HCT116 (cell line): ENCODE measurements around the gene TBC1D3G. TPM values are rescaled to one million over a fixed set of nuclear protein-coding genes. Genes with fewer than 3 reads are reported as not detected.
"Not testable (repeated sequence)": the region's sequence is repeated elsewhere in the genome, so short reads cannot be mapped to it uniquely, and the experiment has no call there.

Experiments
- ATAC-seq: fragments of 200-7000 bp; cut with Tn5 transposase; 2 replicates; pipeline ENCODE4 v1.9.1; 2020; ENCODE audit warnings: mild to moderate bottlenecking, moderate library complexity
- BruUV-seq: library from RNA; stranded (reverse); fragments of 400-500 nt; replicated peaks from 2 replicates; lab custom pipeline; 2021; lab: Mats Ljungman, UMichigan
- CTCF ChIA-PET: fragments of 300-600 bp; sonication (Branson Sonifier 250); formaldehyde crosslinking; loops from one replicate; lab custom pipeline; 2021; ENCODE audit warnings: antibody characterized with exemption; lab: Charles Lee
- POLR2A ChIA-PET: fragments of 300-600, 350-600 bp; sonication (Branson Sonifier 250); formaldehyde crosslinking; loops from one replicate; lab custom pipeline; 2021; ENCODE audit warnings: antibody characterized with exemption; lab: Charles Lee
- RAD21 ChIA-PET, 2 experiments: fragments of 300-600 bp; sonication (Branson Sonifier 250); formaldehyde crosslinking; loops; one replicate each; lab custom pipeline; 2023; ENCODE audit warnings: low total read pairs in 2 of 2; ENCODE audit not compliant: uncharacterized antibody in 2 of 2, unreplicated experiment in 2 of 2, low non-redundant PET in 1 of 2; lab: Charles Lee
- DNase-seq: peaks from one replicate; pipeline ENCODE4 v3.0.0-alpha.2; 2010; ENCODE audit warnings: low read depth, low spot score
- H2AFZ ChIP-seq: fragments of 200-600 bp; shearing (Covaris generic), sonication (generic); 2 replicates; pipeline ENCODE4 v1.6.1; 2017; ENCODE audit warnings: low read depth, mixed run types, mixed read lengths, antibody characterized with exemption, low read length; ENCODE audit not compliant: poor library complexity, severe bottlenecking
- H3K27ac ChIP-seq: 2 replicates; pipeline ENCODE4 v1.5.1; 2012; ENCODE audit warnings: low read depth, low read length
- H3K27me3 ChIP-seq: fragments of 200-600 bp; sonication (generic); 2 replicates; pipeline ENCODE4 v1.6.1; 2016; ENCODE audit warnings: mixed run types, low read length, mixed read lengths; ENCODE audit not compliant: insufficient read depth
- H3K36me3 ChIP-seq, 2 experiments: fragments of 200-500 bp in 1 of 2; fragments of 200-600 bp in 1 of 2; sonication (Bioruptor generic) in 1 of 2; sonication (generic) in 1 of 2; 2 replicates each; pipeline versions ENCODE4 v1.5.1 to v1.6.1; 2014 to 2016; ENCODE audit warnings: low read length in 2 of 2, inconsistent platforms in 1 of 2, mixed read lengths in 1 of 2, mixed run types in 1 of 2; ENCODE audit not compliant: insufficient read depth in 2 of 2, control insufficient read depth in 1 of 2
- H3K4me1 ChIP-seq, 2 experiments: fragments of 200-600 bp in 1 of 2; sonication (generic) in 1 of 2; 2 replicates each; pipeline versions ENCODE4 v1.5.1 to v1.6.1; 2012 to 2017; ENCODE audit warnings: low read length in 2 of 2, inconsistent platforms in 1 of 2, mild to moderate bottlenecking in 1 of 2, mixed read lengths in 1 of 2, mixed run types in 1 of 2, moderate library complexity in 1 of 2; ENCODE audit not compliant: insufficient read depth in 2 of 2, control insufficient read depth in 1 of 2
- H3K4me2 ChIP-seq: fragments of 200-600 bp; sonication (generic); 2 replicates; pipeline ENCODE4 v1.6.1; 2017; ENCODE audit warnings: mixed run types, low read length, mixed read lengths
- H3K4me3 ChIP-seq, 2 experiments: fragments of 200-600 bp in 1 of 2; sonication (generic) in 1 of 2; replicated peaks in 1 of 2; 2 replicates each; pipeline ENCODE4 v1.5.1; 2011 to 2016; ENCODE audit warnings: low read length in 2 of 2, control low read depth in 1 of 2, low read depth in 1 of 2, mild to moderate bottlenecking in 1 of 2, mixed read lengths in 1 of 2, mixed run types in 1 of 2
- H3K79me2 ChIP-seq: fragments of 200-600 bp; sonication (generic); 2 replicates; pipeline ENCODE4 v1.6.1; 2017; ENCODE audit warnings: mild to moderate bottlenecking, mixed run types, low read length, moderate library complexity, mixed read lengths; ENCODE audit not compliant: insufficient read depth
- H3K9ac ChIP-seq: fragments of 200-600 bp; sonication (generic); 2 replicates; pipeline ENCODE4 v1.6.1; 2016; ENCODE audit warnings: low read length, mixed read lengths
- H3K9me2 ChIP-seq: fragments of 200-600 bp; sonication (generic), shearing (Covaris generic); 2 replicates; pipeline ENCODE4 v1.6.1; 2017; ENCODE audit warnings: mixed run types, mild to moderate bottlenecking, moderate library complexity; ENCODE audit not compliant: insufficient read depth
- H3K9me3 ChIP-seq, 2 experiments: fragments of 200-500 bp in 1 of 2; fragments of 200-600 bp in 1 of 2; sonication (Bioruptor generic) in 1 of 2; sonication (generic) in 1 of 2; 2 replicates each; pipeline ENCODE4 v1.6.1; 2014 to 2017; ENCODE audit warnings: low read length in 2 of 2, mixed read lengths in 2 of 2, inconsistent platforms in 1 of 2, low read depth in 1 of 2, mild to moderate bottlenecking in 1 of 2, mixed run types in 1 of 2, moderate library complexity in 1 of 2; ENCODE audit not compliant: control insufficient read depth in 1 of 2, insufficient read depth in 1 of 2
- H4K20me1 ChIP-seq: fragments of 200-600 bp; sonication (generic), shearing (Covaris generic); 2 replicates; pipeline ENCODE4 v1.6.1; 2017; ENCODE audit warnings: mixed run types, mild to moderate bottlenecking, moderate library complexity; ENCODE audit not compliant: insufficient read depth
- intact Hi-C: fragments of 100-400 bp; cut with micrococcal nuclease; formaldehyde crosslinking; loops from 2 replicates; pipeline ENCODE4 v1.10.0; 2022
- total RNA-seq: library from RNA; stranded (reverse); gene quantifications from one replicate; pipeline ENCODE4 v1.2.1, GENCODE V29; 2021; ENCODE audit not compliant: unreplicated experiment

TBC1D3G gene
- total RNA-seq, 1 experiment from 2014 or later = not detected

GRCh38 chr17:36295161-36295560 is 28.5 kb upstream of the TBC1D3G start:
- H3K4me3 ChIP-seq, intact Hi-C loops, ATAC-seq: not testable (repeated sequence)

GRCh38 chr17:36315736-36316135 is 7.9 kb upstream of the TBC1D3G start:
- H3K9me2 ChIP-seq, RAD21 ChIA-PET, H4K20me1 ChIP-seq, H3K9ac ChIP-seq, H3K27me3 ChIP-seq, H2AFZ ChIP-seq, intact Hi-C loops, H3K36me3 ChIP-seq, H3K4me2 ChIP-seq, H3K27ac ChIP-seq, DNase-seq, CTCF ChIA-PET, ATAC-seq, POLR2A ChIA-PET, H3K79me2 ChIP-seq, H3K9me3 ChIP-seq, H3K4me3 ChIP-seq, H3K4me1 ChIP-seq: not testable (repeated sequence)
- BruUV-seq = TSS peak; percentile 59

More at GRCh38 chr17:36295161-36295560, 28.5 kb upstream of the TBC1D3G start:
- H3K79me2 ChIP-seq, H2AFZ ChIP-seq, H3K27me3 ChIP-seq, H3K4me1 ChIP-seq, H3K27ac ChIP-seq, POLR2A ChIA-PET, H3K36me3 ChIP-seq, H3K9ac ChIP-seq, H3K4me2 ChIP-seq, H3K9me2 ChIP-seq, H3K9me3 ChIP-seq, CTCF ChIA-PET, DNase-seq, BruUV-seq, RAD21 ChIA-PET, H4K20me1 ChIP-seq: not testable (repeated sequence)

GRCh38 chr17:36362496-36362895 is 38.8 kb downstream of the TBC1D3G start:
- H3K79me2 ChIP-seq, H3K4me1 ChIP-seq, RAD21 ChIA-PET, CTCF ChIA-PET, H3K27ac ChIP-seq, H3K4me2 ChIP-seq, H3K4me3 ChIP-seq, H3K36me3 ChIP-seq, H3K9me3 ChIP-seq, BruUV-seq, H2AFZ ChIP-seq, H3K9ac ChIP-seq, ATAC-seq, H3K9me2 ChIP-seq, H3K27me3 ChIP-seq, H4K20me1 ChIP-seq, DNase-seq, intact Hi-C loops, POLR2A ChIA-PET: not testable (repeated sequence)

- H3K4me3 ChIP-seq, H3K79me2 ChIP-seq, POLR2A ChIA-PET, BruUV-seq, intact Hi-C loops, H3K36me3 ChIP-seq, DNase-seq, CTCF ChIA-PET, RAD21 ChIA-PET, H3K4me2 ChIP-seq, H3K27ac ChIP-seq, H3K27me3 ChIP-seq, H3K9me2 ChIP-seq, H3K9me3 ChIP-seq, H3K4me1 ChIP-seq, H2AFZ ChIP-seq, ATAC-seq, H3K9ac ChIP-seq, H4K20me1 ChIP-seq: not testable (repeated sequence)
Measured at GRCh38 chr17:36375938-36376337, 52.3 kb downstream of the TBC1D3G start.
